ENCODE data around the gene CNTLN. TPM values are rescaled to one million over a fixed set of nuclear protein-coding genes. Genes with fewer than 3 reads are reported as not detected.

The CNTLN gene
- total RNA-seq, 1 donor from 2014 or later = 13.6 TPM

DNA sequence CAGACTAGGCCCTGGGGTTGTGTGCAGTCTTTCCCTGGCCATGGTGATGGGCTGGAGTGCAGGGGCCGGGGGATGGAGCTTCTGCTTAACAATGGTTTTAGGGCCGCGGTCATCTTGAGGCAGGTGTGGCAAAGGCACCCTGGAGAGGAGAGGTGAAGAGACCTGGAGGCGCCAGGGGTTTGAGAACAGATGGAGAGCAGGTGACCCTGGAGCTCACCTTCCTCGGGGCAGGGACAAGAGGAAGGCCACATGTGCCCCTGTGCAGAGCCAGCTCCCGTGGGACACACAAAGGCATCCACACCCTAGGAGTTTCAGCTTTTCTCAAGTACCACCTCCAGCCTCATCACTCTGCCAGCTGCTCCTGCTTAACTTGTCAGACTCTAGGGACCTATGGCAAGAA, 397.6 kb downstream of the CNTLN start:
- DNase-seq (ENCODE audit: extremely low spot score, unreplicated experiment) = no peak
- Mint-ChIP-seq H3K4me3 (ENCODE audit: unreplicated experiment) (no peak overlapping the region), H3K9me3 (ENCODE audit: unreplicated experiment) (no peaks in the 10 kb centered on the region), H3K27ac (ENCODE audit: unreplicated experiment) (no peak overlapping the region), H3K4me1 (ENCODE audit: unreplicated experiment) (peaks cover 2% of the 10 kb centered on the region), H3K36me3 (ENCODE audit: unreplicated experiment) (no peaks in the 10 kb centered on the region), H3K27me3 (ENCODE audit: unreplicated experiment) (peaks cover 30% of the 10 kb centered on the region)
- TF ChIP-seq, protein P1, sequence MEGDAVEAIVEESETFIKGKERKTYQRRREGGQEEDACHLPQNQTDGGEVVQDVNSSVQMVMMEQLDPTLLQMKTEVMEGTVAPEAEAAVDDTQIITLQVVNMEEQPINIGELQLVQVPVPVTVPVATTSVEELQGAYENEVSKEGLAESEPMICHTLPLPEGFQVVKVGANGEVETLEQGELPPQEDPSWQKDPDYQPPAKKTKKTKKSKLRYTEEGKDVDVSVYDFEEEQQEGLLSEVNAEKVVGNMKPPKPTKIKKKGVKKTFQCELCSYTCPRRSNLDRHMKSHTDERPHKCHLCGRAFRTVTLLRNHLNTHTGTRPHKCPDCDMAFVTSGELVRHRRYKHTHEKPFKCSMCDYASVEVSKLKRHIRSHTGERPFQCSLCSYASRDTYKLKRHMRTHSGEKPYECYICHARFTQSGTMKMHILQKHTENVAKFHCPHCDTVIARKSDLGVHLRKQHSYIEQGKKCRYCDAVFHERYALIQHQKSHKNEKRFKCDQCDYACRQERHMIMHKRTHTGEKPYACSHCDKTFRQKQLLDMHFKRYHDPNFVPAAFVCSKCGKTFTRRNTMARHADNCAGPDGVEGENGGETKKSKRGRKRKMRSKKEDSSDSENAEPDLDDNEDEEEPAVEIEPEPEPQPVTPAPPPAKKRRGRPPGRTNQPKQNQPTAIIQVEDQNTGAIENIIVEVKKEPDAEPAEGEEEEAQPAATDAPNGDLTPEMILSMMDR (IDR thresholded peaks at IDR 0.05) = no peak

DNA sequence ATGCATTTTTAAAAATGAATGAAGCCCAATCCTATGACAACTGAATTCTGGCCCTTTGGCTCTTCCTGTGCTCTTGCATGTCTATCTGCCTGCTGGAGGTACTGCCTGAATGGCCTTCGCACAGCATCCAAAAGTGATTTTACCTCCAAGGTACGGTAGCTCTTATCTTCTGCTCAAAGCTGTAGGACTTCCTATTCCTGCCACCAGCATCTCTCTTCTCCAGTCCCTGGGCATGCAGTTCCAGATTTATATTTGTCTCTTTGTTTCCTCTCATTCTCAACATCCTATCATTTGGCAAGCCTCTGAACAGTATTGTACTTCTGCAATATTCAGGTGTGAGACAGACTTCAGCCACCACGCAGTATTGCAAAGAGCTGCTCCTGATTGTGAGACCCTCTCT, 400.3 kb downstream of the CNTLN start:
- H3K9me3 Mint-ChIP-seq (ENCODE audit: unreplicated experiment) = no peaks in the 10 kb centered on the region
- H3K4me3 Mint-ChIP-seq (ENCODE audit: unreplicated experiment) = no peak overlapping the region
- peaks cover 28% of the 10 kb centered on the region for H3K27me3 Mint-ChIP-seq (ENCODE audit: unreplicated experiment)
- H3K27ac Mint-ChIP-seq (ENCODE audit: unreplicated experiment) = no peak overlapping the region
- TF ChIP-seq, protein P1 (IDR thresholded peaks at IDR 0.05) = no peak
- no peaks in the 10 kb centered on the region for H3K36me3 Mint-ChIP-seq (ENCODE audit: unreplicated experiment)
- H3K4me1 Mint-ChIP-seq (ENCODE audit: unreplicated experiment) = peaks cover 2% of the 10 kb centered on the region
- DNase-seq (ENCODE audit: extremely low spot score, unreplicated experiment) = no peak

DNA sequence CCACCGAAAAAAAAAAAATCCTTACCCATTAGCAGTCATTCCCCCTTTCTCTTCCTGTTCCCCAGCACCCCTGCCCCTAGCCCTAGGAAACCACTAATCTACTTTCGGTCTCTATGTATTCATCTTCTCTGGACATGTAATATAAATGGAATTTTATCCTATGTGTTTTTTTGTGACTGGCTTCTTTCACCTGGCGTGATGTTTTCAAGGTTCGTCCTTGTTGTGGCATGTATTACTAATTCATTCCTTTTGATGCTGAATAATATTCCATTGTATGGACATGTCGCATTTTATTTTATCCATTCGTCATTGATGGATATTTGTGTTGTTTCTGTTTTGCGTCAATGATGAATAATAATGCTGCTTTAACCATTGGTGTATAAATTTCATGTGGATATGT, 401.2 kb downstream of the CNTLN start:
- Mint-ChIP-seq H3K27ac (ENCODE audit: unreplicated experiment) (no peak overlapping the region), H3K4me1 (ENCODE audit: unreplicated experiment) (peaks cover 2% of the 10 kb centered on the region), H3K9me3 (ENCODE audit: unreplicated experiment) (peaks cover 7% of the 10 kb centered on the region), H3K27me3 (ENCODE audit: unreplicated experiment) (peaks cover 28% of the 10 kb centered on the region), H3K4me3 (ENCODE audit: unreplicated experiment) (no peak overlapping the region), H3K36me3 (ENCODE audit: unreplicated experiment) (no peaks in the 10 kb centered on the region)
- DNase-seq (ENCODE audit: extremely low spot score, unreplicated experiment) = no peak
- TF ChIP-seq, protein P1 (IDR thresholded peaks at IDR 0.05) = no peak

- Mint-ChIP-seq H3K4me1 (ENCODE audit: unreplicated experiment) (no peaks in the 10 kb centered on the region), H3K9me3 (ENCODE audit: unreplicated experiment) (peaks cover 16% of the 10 kb centered on the region), H3K27me3 (ENCODE audit: unreplicated experiment) (peaks cover 2% of the 10 kb centered on the region), H3K4me3 (ENCODE audit: unreplicated experiment) (no peak overlapping the region), H3K27ac (ENCODE audit: unreplicated experiment) (no peak overlapping the region), H3K36me3 (ENCODE audit: unreplicated experiment) (no peaks in the 10 kb centered on the region)
- TF ChIP-seq, protein P1 (IDR thresholded peaks at IDR 0.05) = no peak
- DNase-seq (ENCODE audit: extremely low spot score, unreplicated experiment) = no peak
Observed at GRCh38 chr9:17551023-17551422, 416.2 kb downstream of the CNTLN start.

Data from osteocyte (in vitro differentiated cells).